ENCODE data around the gene FAM53A. TPM values are rescaled to one million over a fixed set of nuclear protein-coding genes. Genes with fewer than 3 reads are reported as not detected.

Gene FAM53A
- total RNA-seq, 4 donors from 2014 or later: 1.3 to 3.2 TPM; not detected in 2

GRCh38 chr4:1723131-1723801 lies 39.2 kb upstream of the FAM53A start:
- Histone ChIP-seq H3K36me3 (no peaks in the 10 kb centered on the region), H3K27me3 (no peaks in the 10 kb centered on the region), H3K9me3 (no peaks in the 10 kb centered on the region), H3K4me3 (no peak overlapping the region), H3K27ac (no peak overlapping the region), H3K4me1 (peaks cover 0 to 19% of the 10 kb centered on the region in 2 donors)
- no peak for DNase-seq
- intact Hi-C loops (cut with DNase I; ENCODE audit: low total_unique reads): loop anchor here (5.0 kb wide), 1 partner anchor 134 kb away; the partner anchor contains the start of gene LETM1
- no peak for TF ChIP-seq POLR2A (IDR thresholded peaks at IDR 0.05)
- no peak for TF ChIP-seq CTCF (IDR thresholded peaks at IDR 0.05)

GRCh38 chr4:1722551-1723118 lies 38.5 kb upstream of the FAM53A start:
- no peaks in the 10 kb centered on the region for H3K36me3 ChIP-seq
- no peak overlapping the region for H3K4me3 ChIP-seq
- no peak overlapping the region for H3K27ac ChIP-seq
- intact Hi-C loops (cut with DNase I; ENCODE audit: low total_unique reads): loop anchor here (5.0 kb wide), 1 partner anchor 135 kb away; the partner anchor contains the start of gene LETM1
- no peak for TF ChIP-seq POLR2A (IDR thresholded peaks at IDR 0.05)
- no peak for TF ChIP-seq CTCF (IDR thresholded peaks at IDR 0.05)
- H3K27me3 ChIP-seq: no peaks in the 10 kb centered on the region
- DNase-seq: no peak
- H3K4me1 ChIP-seq: peaks cover 0 to 19% of the 10 kb centered on the region in 2 donors
- H3K9me3 ChIP-seq: no peaks in the 10 kb centered on the region

GRCh38 chr4:1721666-1722550 lies 37.8 kb upstream of the FAM53A start:
- Histone ChIP-seq H3K4me3 (peak overlapping the region; percentile 52 to 84), H3K9me3 (no peaks in the 10 kb centered on the region), H3K27ac (no peak overlapping the region), H3K4me1 (peaks cover 0 to 19% of the 10 kb centered on the region in 2 donors), H3K27me3 (no peaks in the 10 kb centered on the region), H3K36me3 (no peaks in the 10 kb centered on the region)
- DNase-seq: no peak
- TF ChIP-seq POLR2A (IDR thresholded peaks at IDR 0.05): no peak
- no peak for TF ChIP-seq CTCF (IDR thresholded peaks at IDR 0.05)
- intact Hi-C loops (cut with DNase I; ENCODE audit: low total_unique reads): loop anchor here (5.0 kb wide), 1 partner anchor 135 kb away; the partner anchor contains the start of gene LETM1

GRCh38 chr4:1721003-1721665 lies 37.0 kb upstream of the FAM53A start, which contains the start of the genes TACC3 and TMEM129:
Gene TACC3 (plus strand): TSS chr4:1721521. CDS start chr4:1723422, 1,901 bp downstream.
Gene TMEM129 (minus strand): TSS chr4:1721323. CDS start chr4:1720837, 486 bp downstream.
- Histone ChIP-seq H3K4me3 (peak within 1 kb of the TSS; percentile 52 to 84), H3K4me1 (peaks cover 0 to 19% of the 10 kb centered on the region in 2 donors), H3K27ac (peak within 1 kb of the TSS; percentile 78 to 87), H3K36me3 (no peaks in the 10 kb centered on the region), H3K27me3 (no peaks in the 10 kb centered on the region), H3K9me3 (no peaks in the 10 kb centered on the region)
- TF ChIP-seq CTCF (IDR thresholded peaks at IDR 0.05) (peak in 1 of 4 experiments; percentile 34), POLR2A (IDR thresholded peaks at IDR 0.05) (peak; percentile 54 to 56)
- peak; percentile 92 for DNase-seq
- intact Hi-C loops (cut with DNase I; ENCODE audit: low total_unique reads): loop anchor here (5.0 kb wide), 1 partner anchor 136 kb away; the partner anchor contains the start of gene LETM1
